Measurements from ENCODE around the gene DNAI7.
A peak's percentile ranks its signal among the peaks of the same experiment; 100 is the strongest.

Gene DNAI7

DNA sequence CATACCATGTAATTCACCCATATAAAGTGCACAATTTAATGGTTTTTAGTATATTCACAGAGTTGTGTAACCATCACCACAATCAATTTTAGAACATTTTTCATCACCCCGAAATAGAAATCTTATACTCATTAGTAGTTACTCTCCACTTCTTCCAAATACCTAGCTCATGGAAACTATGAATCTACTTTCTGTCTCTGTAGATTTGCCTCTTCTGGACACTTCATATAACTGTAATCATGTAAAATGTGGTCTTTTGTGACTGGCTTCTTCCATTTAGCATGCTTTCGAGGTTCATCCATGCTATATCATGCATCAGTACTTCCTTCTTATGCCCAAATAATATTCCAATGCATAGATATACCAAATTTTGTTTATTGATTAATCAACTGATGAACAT lies 10.8 kb downstream of the DNAI7 start:
- DNase-seq (ENCODE audit: low spot score) = no peak

DNA sequence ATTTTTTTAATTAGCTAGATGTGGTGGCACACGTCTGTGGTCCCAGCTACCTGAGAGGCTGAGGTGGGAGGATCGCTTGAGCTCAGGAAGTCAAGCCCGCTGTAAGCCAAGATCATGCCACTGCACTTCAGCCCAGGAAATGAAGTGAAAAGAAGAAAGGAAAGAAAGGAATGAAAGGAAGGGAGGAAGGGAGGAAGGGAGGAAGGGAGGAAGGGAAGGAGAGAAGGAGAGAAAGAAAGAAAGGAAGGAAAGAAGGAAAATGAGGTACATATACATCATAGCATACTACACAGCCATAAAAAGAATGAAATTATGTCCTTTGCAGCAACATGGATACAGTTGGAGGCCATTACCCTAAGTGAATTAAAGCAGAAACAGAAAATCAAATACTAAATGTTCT lies 12.2 kb downstream of the DNAI7 start:
- DNase-seq (ENCODE audit: low spot score) = no peak

DNA sequence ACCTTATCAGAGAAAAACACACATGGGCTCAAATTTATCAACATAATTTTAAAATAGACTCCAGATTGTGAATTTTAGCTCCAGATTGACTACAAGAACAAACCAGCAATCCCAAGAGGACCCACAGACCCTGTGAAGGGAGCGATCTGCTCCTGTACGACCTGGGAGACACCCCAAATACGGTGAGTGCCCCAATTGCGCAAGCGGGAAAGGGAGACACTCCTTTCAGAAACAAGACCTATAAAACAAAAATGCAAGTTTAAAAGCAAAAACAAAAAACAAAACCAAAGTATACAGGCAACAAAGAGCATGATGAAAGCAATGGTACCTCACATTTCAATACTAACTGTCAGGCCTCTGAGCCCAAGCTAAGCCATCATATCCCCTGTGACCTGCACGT lies 32.1 kb downstream of the DNAI7 start:
- no peak for DNase-seq (ENCODE audit: low spot score)

DNA sequence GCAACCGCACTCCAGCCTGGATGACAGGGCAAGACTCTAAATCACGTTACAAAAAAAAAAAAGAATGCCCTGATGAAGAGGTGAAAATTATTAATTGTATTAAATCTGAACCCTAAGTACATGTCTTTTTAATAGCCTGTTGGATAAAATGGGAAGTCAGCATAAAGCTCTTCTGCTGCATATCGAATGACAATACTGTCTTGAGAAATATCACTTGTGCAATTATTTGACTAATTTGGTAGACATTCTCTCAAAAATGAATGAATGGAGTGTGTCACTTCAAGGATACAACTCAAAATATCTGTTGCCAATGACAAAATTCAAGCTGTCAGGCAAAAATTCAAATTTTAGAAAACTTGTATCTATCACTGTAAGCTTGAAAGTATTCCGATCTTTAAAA lies 38.9 kb downstream of the DNAI7 start:
- DNase-seq (ENCODE audit: low spot score) = no peak

DNA sequence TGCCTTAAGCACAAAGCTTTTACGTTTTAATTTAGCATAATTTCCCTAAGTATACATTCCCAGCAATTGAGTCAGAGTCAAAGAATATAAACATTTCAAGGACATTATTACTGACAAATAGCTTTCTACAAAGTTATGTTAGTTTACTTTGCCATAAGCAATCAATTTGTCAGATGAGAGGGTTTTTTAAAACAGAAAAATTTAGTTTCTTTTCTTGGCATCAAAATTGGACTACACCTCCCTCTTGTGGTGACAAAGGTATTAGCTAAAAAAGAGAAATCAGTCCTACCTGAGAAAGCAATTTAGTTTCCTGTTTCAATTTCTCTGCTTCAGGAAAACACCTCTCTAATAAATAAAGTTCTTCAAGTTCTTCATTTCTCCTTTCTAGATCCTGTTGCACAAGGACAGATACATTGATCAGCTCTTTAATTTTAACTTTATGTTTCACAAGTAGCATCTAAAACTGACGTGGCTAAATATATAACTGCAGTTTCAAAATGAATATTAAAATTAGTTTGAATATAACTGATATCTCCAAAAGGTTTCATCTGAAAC lies 39.9 kb downstream of the DNAI7 start:
- peak; percentile 55 for DNase-seq (ENCODE audit: low spot score)

DNA sequence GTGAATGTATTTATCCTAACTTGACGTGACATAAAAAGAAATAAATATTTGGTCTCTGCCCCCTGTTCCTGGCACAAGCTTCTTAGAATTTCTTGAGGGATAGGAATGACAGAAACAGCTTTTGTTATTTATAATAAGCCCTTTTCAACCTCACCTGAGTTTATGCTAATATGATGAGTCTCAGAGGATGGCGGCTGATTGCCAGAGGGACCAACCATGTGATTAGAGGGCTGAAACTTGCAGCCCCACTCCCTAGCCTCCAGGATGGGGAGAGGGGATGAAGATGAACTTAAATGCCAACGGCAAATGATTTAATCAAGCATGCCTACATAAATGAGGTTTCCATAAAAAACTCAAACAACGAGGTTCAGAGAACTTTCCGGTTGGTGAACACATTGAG lies 42.9 kb downstream of the DNAI7 start:
- no peak for DNase-seq (ENCODE audit: low spot score)

DNA sequence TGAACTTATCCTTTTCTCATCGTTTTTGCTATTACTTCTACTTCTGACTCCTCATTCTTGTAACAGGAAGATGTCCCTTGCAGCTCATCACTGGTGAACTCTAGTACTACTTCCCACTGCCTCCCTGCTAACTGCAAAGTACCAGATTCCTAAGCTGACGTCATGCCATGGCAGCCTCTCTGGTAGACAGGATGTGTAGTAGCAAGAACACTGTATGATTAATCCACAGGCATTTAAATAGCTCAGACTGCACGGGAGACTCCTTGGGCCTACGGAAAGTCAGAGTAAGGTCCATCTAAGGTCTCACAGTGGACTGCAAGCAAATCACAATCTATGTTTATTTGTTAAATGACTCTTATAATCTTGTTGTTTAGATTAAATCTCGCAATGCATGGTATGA lies 43.5 kb downstream of the DNAI7 start:
- no peak for DNase-seq (ENCODE audit: low spot score)

DNA sequence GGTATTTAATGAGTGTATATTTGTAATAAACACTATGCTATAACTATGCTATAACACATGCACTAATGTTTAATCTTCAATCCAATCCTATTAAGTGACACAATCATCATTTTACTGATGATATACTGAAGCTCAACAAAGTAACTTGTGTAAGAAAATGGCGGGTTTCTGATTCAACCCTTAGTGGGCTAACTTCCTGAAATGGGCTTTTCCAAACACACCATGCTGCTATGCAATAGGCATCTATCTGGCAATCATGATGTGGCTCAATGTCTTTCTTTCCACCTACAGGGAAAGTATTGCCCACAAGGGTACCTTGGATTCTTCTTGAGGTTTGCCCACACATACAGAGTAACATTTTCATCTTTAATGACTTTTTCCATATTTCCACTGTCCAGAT lies 48.3 kb downstream of the DNAI7 start:
- DNase-seq (ENCODE audit: low spot score) = no peak

DNA sequence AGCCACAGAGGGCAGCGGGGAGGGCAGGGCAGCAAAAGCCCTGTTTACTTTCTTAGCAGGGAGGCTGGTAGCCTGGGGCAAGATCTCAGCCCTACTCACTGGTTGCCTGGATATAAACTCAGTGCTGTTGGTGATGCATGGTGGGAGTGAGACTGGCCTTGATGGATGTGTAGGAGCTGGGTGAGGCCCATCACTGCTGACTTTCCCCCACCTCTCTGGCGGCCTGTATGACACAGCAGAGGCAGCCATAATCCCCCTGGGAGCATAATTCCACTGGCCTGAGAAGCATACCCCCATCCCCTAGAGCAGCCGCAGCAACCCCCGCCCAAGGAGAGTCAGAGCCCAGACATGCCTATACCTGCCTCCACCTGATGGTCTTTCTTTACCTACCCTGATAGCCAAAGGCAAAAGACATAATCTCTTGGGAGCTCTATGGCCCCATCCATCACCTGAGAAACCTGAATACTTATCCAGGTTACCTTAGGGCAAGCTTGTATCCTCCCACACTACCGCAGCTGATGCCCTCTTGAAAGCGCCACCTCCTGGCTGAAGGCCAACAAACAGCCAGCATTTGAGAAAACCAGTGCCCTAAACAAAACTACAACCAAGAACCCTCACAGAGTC lies 59.3 kb downstream of the DNAI7 start:
- no peak for DNase-seq (ENCODE audit: low spot score)

DNA sequence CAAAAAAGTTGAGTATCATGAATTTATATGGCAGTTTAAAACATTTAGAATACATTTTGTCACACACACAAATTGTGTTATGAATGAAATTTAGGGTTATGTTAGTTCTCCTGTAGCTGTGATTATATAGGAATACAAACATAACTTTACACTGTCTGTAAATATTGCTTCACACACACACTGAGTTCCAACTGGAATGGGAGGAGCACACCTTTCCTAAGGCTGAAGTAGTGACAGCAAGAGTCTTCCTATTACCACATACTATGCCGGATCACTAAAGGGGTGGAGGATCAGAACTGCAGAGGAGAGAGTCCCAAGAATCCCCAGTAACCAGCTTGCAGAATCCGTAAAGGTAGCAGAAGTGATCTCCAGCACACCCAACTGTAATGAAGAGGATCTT lies 63.7 kb downstream of the DNAI7 start:
- DNase-seq (ENCODE audit: low spot score) = no peak

DNA sequence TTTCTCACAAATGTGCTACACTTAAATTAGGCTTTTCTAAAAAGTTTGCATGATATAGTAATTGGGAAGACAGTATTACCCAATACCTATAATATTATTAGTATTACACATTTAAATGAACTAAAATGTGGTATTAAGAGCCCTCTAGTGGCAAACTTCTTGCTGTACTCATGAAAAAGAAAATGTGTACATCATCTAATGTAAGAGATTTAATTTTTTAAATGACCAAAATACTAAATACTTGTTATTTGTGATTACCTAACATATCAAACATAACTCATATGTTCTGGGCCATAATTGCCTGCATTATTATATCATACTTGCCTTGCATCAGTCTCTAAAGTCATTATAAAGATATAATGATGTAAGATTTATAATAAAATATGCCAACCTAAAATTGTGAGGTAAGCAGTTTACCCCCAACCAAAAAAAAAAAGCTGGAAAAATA lies 64.2 kb downstream of the DNAI7 start:
- DNase-seq (ENCODE audit: low spot score) = peak; percentile 43

DNA sequence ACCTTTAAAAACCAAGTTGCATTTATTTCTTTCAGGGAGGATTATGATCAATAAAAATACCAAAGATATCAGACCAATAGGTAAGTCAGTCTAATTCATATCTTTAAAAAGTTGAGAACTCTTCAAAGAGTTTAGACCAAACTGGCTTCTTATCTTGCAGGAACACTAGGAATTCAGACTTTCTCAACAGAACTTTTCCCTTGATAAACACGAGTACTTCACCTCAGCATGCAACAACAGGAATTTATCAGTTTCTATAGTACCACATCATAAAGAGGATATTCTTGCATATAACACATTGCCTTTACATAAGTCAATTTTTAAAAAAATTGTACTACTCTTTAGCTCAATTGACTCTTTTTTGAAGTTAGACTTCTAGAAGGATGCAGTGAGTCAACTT lies 68.2 kb downstream of the DNAI7 start:
- no peak for DNase-seq (ENCODE audit: low spot score)

DNA sequence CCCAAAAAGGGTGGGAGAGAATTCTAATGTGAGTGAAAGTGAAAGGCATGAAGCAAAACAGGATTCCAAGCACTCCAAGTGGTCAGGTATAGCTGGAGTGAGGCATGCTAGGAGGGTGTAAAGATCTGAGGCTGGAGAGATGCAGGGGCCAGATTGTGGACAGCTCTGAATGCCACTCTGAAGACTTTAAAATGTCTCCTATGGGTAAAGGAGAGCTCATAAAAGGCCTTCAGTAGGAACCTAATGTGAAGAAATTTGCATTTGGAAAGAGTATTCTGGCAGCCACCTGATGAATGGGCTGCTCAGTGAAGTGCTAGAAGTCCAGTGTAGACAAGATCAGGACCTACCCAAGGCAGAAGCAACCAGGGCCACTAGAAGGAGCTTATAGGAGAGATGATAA lies 68.9 kb downstream of the DNAI7 start:
- DNase-seq (ENCODE audit: low spot score) = no peak

DNA sequence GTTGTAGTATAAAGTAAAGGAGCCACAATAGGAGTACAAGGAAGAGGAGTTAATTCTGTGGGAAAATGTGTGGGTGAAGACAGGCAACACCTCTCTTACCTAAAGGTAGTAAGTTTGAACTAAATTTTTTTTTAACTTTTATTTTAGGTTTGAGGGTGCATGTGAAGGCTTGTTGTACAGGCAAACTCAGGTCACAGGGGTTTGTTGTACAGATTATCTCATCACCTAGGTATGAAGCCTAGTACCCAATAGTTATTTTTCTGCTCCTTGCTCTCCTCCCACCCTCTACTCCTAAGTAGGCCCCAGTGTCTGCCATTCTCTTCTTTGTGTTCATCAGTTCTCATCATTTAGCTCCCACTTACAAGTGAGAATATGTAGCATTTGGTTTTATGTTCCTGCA lies 70.5 kb downstream of the DNAI7 start:
- DNase-seq (ENCODE audit: low spot score) = no peak

DNA sequence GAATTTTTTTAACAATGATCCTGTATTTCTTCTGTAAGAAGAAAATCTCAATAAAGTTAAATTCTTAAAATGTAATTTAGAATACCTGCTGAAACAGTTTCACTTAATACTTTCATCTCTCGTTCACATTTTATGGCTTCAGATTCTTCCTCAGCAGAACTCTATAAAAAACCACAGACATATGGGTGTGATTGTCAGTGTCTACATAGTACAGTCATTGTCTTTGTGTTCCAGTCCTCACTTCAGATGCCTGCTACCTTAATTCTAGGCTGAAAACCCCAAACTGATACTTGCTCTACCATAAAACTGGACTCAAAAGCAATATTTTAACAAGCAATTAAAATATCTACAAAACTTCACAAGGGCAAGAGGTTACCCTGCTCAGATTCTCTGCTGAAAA lies 71.8 kb downstream of the DNAI7 start:
- no peak for DNase-seq (ENCODE audit: low spot score)

DNA sequence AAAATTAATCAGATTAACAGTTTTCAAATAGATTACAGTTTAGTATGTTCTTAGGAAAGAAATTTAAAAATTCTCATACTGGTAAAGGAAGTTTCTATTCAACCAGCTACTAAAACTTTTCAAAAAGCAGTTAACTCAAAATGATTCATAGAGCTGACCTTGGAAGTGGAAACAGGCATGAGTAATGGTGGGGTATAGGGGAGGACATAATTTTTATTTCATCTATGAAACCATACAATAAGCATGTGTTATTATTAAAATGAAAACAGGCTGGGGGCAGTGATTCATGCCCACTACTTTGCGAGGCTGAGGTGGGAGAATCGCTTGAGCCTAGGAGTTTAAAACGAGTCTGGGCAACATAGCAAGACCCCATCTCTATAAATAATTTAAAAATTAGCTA lies 73.0 kb downstream of the DNAI7 start:
- DNase-seq (ENCODE audit: low spot score) = no peak

DNA sequence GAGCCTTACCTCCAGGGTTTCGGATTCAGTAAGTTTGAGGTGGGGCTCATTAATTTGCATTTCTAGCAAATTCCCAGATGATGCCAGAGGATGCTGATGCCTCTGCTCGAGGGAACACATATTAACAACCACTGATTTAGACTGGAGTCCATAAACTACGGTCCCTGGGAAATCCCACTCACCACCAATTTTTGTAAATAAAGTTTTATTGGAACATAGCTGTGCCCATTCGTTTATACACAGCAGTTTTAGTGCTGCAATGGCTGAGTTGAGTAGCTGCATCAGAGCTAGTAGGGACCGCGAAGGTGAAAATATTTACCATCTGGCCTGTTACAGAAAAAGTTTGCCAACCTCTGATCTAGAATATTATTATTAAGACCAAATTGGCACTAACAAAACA lies 73.8 kb downstream of the DNAI7 start:
- DNase-seq (ENCODE audit: low spot score) = no peak

DNA sequence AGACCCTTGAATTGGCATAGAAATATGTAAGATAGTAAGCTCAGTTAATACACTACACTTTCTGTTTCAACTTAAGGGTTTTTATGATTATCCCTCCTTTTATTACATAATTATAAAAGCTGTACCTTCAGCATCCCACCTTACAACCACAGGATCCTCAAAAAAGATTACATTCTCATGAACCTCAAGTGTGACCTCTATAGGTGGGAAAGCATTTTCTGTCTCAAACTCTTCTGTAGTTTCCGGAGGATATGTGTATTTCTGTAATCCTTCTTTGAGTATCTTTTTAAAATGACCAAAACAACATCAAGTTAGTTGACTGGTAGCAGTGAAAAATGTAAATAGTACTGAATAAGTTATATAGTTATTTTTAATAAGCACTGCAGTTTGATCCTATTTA lies 75.9 kb downstream of the DNAI7 start:
- DNase-seq (ENCODE audit: low spot score) = no peak

DNA sequence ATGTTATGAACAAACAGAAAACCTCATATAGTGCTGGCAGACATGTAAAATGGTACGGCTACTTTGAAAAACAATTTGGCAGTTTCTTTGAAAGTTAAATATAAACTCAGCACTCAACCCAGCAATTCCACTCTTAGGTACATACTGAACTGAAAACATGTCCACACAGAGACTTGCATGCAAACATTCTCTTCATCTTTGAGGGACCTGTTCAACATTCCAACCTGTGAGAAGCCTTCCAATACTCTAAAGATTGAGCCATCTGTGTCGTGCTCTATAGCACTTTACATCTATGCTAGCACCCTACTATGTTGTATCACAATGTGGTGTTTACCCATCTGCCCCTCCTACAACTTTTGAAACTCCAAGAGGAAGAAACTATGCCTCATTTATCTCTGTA lies 79.3 kb downstream of the DNAI7 start:
- DNase-seq (ENCODE audit: low spot score) = no peak

DNA sequence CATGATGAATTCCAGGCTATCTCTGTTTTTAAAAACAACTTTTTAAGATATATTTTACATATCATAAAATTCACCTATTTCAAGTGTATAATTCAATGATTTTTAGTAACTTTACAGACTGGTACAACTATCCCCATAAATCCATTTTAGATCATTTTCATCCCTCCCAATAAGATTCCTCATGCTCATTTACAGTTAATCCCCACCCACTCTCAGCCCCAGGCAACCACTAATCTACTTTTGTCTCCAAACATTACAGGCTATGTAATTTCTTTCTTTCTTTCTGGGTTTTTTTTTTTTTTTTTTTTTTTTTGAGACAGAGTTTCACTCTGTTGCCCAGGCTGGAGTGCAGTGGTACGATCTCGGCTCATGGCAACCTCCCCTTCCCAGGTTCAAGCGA lies 81.3 kb downstream of the DNAI7 start:
- no peak for DNase-seq (ENCODE audit: low spot score)

DNA sequence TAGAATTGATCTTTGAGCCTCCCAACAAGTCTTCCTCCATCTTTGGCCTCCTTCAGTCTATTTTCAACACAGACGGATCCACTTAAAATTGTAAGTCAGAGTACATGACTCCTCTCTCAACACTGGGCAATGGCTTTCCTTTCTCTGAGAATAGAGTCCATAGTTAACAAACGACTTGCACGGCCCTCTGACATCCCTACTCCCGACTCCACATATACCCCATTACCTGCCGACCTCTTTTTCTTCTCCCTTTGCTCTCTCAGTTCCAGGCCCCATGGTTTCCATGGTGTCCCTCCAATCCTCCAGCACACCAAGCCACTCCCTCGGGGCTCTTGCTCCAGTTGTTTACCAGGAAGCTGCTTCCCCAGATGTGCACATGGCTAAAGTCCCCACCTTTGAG lies 84.7 kb downstream of the DNAI7 start:
- no peak for DNase-seq (ENCODE audit: low spot score)

DNA sequence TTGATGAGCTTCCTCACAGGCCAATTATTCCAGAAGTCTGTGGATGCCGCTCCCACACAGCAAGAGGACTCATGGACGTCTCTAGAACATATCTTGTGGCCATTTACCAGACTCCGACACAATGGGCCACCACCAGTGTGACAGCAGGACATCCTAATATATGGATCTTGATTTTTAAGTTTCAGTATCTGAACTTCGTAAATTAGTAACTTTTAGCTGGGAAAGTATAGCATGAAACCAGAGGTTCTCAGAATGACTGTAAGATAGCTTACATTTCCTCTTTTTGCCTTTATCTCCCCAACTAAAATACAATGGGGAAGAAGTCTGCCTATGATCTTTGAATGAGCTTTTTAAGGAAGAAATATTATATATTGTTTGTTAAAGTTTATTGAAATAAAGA lies 87.0 kb downstream of the DNAI7 start:
- DNase-seq (ENCODE audit: low spot score) = no peak

DNA sequence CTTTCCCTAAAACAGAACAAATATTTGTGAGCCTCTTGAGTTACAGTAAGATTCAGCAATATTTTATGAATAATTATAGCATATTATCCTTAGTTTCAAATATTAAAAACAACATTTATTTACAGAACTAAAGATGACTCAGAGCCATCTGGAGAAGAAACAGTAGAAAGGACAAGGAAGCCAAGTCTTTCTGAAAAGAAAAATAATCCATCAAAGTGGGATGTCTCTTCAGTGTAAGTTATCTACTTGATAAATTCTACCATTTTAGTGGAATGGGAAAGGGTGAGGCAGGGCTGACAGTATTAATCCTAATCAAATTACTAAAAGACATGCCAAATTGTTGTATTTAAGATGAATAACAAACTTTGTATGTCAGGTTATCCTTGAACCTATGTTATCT lies 88.1 kb downstream of the DNAI7 start:
- no peak for DNase-seq (ENCODE audit: low spot score)

DNA sequence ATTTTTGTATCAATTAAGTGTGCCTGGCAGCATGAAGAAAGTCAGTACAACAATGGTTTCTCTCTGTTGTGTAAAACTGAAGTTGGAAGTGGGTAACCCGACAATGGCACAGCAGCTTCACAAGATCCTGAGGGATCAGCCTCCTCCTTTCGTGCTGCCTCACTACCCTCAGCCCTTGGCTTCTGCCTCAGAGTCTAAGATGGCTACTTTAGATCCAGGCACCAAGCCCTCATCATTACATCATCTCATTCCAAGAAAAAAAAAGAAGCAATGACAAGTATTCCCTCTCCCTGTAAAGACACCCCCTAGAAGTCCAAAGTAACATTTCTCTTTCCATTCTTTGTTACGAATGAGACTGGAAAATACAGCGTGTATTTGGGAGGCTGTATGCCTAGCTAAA lies 92.6 kb downstream of the DNAI7 start:
- DNase-seq (ENCODE audit: low spot score) = no peak

DNA sequence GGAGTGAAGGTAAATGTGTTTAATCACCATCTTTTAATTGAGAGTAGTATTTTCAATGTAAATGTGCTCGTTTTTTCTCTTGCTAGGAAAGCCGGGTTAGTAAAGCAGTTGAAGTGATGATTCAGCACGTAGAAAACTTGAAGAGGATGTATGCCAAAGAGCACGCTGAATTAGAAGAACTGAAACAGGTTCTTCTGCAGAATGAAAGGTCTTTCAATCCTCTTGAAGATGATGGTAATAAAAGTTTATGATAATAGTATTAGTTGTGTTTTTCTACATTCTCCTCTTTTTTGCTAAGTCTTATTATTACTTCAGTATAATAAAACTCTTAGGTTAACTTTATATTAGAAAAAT lies 93.9 kb downstream of the DNAI7 start:
- DNase-seq (ENCODE audit: low spot score) = no peak
